Left renal cortex interstitium (tissue), 4 donors: ENCODE data around the gene ACSL1. TPM values are rescaled to one million over a fixed set of nuclear protein-coding genes. Genes with fewer than 3 reads are reported as not detected.
"Not testable (repeated sequence)": the region's sequence is repeated elsewhere in the genome, so short reads cannot be mapped to it uniquely, and the experiment has no call there.

Experiments used
- DNase-seq, 4 donors: peaks; one replicate each; pipeline ENCODE4 v3.0.0-alpha.2; 2013; ENCODE audit warnings: low read depth in 4 of 4, low spot score in 2 of 4, missing footprints in 1 of 4
- polyA plus RNA-seq, 4 donors: library from polyadenylated mRNA; unstranded; fragments of 120-200 nt; gene quantifications; one replicate each; pipeline ENCODE4 v1.2.1, GENCODE V29; 2013; ENCODE audit not compliant: insufficient read length in 4 of 4

Gene ACSL1
- polyA plus RNA-seq, 4 donors, result 46.7 to 77.5 (median 56.3) TPM

DNA sequence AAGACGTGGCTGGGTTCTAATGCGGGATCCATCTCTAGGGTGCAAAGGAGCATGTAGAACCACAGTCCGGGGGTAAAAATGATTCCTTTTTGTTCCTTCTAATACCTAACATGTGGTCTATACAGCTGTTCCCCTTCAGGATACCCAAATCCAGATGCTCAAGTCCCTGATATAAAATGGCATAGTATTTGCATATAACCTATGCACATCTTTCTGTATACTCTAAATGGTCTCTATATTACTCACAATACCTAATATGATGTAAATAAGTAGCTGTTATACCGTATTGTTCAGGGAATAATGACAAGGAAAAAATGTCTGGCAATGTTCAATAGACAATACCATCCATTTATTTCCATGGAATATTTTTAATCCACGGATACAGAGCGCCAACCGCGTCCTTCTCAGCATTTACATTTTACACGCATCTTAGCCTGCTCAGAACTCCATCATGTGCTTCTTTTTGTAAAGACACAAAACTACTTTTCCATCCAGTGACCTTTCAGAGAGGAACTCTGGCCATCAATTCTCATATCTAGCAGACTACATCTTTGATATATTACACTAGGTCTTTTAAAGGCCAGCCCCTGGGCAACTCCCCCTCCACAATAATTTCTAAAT is 31.9 kb downstream of the ACSL1 start:
- no peak for DNase-seq

DNA sequence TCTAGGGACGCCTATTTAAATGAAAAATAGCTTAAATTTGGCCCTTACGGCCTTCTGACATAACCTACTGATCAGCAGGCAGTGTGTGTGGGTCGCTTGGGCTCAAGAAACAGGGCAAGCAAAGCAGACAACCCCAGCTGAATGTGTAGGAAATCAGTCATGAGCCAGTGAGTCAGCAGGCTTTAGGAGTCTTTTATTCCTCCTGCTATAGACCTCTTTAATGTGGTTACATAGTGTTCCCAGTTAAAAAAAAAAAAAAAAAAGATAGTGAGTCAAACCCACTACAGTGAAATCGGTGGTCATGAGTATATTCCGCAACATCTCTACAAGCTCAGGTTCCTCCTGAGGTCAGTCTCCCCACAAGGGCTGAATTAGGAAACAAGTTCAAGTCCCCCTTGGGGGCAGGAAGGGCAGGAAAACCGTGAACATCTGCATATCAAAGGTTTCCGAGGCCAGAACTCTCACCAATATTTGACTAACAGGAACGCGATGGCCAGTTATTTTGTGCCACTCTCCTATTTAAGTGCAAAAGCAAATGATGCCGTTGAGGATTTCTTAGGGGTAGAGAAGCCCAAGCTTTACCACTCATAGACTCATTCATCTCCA is 32.7 kb downstream of the ACSL1 start:
- DNase-seq, result no peak

DNA sequence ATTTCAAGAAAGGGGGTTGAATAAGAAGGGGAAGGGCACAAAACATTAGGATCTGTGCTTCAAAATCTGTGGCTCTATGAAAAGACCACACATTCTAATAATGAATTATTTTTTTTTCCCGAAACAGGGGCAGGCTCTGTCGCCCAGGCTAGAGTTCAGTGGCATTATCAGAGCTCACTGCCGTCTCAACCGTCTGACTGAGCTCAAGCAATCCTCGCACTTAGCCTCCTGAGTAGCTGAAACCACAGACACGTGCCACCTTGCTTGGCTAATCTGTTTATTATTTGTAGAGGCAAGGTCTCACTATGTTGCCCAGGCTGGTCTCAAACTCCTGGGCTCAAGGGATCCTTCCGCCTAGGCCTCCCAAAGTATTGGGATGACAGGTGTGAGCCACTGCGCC is 33.4 kb downstream of the ACSL1 start:
- no peak for DNase-seq

DNA sequence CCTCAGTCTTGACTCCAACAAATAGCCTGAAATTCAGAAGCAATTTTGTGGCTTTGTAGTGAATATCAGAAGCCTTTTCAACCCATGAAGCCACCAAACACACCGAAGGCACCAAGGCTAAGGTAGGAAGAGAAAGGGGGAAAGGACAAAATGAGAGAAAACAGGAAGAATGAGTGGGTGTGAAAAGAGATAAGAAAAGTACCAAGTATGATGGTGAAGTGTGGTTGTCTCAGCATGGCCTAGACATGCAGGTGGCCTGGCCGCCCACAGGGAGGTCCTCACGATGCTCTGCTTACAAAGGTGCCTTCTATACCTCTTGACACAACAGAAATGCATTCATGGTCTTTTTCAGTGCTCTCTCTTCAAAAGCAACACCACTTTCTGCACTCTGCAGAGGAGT is 34.9 kb downstream of the ACSL1 start:
- DNase-seq, result no peak

DNA sequence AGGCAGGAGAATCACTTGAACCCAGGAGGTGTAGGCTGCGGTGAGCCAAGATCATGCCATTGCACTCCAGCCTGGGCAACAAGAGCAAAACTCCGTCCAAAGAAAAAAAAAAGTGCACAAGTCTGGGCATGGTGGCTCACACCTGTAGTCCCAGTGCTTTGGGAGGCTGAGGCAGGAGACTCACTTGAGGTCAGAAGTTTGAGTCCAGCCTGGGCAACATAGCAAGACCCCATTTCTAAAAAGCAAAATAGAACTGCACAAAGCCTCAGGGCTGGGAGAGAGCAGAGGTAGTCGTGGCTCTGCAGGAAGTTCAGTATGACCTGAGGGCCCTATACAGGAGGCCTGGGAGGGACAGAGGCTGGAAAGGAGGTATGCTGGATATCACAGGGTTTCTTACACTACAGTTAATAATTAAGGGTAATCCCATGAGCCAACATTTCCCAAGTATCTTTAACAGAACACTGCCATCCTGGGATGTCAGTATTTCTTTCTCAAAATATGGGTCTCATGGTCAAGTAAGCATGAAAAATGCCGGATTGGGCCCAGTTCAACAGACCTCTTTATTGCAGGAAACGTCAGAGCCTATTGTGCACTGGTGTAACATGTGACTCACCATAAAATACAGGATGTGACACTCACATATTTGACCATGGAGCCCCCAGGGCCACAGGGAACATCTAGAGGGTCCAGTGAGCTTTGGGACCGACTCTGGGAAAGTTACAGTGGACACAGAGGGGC is 37.8 kb downstream of the ACSL1 start:
- DNase-seq, result no peak

DNA sequence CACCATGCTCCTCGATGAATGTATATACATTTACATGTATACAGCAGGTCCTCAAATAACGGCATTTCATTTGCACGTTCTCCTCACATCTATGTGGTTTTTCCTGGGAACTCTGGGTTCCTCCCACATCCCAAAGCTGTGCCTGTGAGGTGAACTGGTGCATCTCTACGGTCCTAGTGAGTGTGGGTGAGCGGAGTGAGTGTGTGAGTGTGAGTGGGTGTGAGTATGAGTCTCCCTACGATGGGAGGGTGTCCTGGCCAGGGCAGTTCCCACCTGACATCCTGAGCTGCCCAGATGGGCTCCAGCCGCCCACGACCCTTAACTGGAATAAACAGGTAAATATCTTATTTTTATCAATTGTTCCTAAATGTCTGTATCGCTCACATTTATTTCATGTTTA is 40.0 kb downstream of the ACSL1 start:
- DNase-seq, result no peak

DNA sequence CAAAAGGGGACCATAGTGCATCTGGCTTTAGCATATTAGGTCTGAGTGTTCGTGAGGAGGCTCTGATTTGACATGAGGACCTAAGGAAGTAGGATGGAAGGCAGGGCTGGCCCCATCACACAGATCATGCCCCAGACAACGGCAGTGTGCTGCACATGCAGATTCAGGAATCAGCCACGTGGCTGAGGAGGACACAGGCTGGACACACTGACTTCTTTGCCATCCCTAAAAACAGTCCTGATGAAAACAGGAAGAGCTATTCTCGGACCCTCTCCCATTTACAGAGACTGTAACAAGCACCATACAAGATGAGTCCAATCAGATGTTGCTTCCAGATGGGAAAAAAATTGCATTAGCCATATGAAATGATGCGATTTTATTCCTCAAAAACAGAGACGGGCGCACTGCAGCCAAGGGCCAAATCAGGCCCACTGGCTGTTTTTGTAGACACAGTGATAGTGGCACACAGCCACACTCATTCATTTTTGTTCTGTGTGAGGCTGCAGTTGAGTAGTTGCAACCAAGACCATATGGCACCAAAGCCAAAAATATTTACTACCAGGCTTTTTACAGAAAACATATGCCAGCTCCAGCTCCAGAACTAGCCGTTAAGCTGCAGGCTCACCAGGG is 41.0 kb downstream of the ACSL1 start:
- DNase-seq, result no peak

DNA sequence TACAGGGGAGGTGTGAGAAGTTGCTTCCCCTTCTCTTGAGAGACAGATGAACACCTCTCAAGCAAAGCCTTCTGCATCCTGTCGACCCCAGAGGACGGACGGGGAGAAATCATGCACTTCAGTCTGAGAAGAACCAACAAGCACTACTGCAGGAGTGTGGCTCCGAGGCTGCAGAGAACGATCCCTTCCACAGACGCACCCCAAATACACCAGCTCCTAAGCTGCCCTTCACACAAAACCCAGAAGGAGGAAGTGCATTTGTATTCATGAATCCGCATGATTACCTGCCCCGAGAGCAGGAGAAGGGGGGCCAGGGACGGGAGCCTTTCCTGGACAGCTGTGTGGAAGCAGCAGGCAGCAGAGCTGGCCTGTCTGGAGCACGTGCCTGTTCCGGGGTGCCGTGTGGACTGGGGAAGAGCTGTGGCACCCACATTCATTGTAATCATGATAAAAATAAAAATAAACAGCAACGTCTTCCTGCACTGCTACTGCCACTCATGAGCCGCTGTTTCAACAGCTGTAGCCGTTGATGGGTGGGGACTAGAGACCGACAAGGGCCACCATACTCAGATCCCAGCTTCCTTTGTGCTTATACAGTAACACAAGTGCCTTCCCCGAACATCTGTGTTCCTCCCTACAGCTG is 42.9 kb downstream of the ACSL1 start:
- DNase-seq, result no peak

DNA sequence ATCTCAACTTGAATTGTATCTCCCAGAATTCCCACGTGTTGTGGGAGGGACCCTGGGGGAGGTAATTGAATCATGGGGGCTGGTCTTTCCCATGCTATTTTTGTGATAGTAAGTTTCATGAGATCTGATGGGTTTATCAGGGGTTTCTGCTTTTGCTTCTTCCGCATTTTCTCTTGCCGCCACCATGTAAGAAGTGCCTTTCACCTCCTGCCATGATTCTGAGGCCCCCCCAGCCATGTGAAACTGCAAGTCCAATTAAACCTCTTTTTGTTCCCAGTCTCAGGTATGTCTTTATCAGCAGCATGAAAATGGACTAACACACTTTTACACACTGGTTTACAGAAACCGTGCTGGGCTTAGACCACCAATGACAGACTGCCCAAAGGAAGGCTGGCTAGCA is 46.6 kb downstream of the ACSL1 start:
- DNase-seq, result not testable (repeated sequence)

DNA sequence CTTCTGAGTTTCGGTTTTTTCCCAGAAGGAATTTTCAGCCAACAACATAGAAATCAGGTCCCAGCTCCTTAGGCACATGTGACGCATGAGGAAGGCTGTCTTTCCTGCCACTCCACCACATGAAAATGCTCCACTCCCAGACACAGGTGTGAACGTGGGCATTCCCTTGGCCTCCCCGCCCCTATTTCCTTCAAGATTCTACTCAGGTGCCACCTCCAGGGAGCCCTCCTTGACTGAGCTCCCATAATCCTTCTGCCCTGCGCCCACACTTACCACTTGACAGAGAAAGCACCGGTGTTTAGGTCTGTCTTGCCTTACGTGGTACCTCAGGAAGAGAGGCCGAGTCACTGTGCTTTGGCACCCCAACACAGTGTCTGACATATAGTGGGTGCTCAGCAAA is 47.4 kb downstream of the ACSL1 start:
- DNase-seq, result no peak

DNA sequence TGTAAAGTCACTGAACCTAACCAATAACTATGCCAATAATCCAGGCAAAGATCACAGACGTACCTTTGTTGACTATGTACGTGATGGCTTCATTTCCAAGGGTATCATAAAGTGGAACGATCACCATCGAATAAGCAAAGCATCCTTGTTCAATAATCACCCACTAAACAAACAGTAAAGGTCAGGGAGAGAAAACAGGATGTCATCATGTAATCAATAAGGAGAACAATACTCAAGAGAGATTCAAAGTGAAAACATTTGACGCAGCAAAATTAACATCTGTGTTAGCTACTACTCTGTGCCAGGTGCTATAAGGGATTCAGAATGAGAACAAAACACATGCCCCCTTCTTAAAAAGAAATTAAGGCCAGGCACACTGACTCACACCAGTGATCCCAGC is 48.9 kb downstream of the ACSL1 start:
- DNase-seq, result no peak

DNA sequence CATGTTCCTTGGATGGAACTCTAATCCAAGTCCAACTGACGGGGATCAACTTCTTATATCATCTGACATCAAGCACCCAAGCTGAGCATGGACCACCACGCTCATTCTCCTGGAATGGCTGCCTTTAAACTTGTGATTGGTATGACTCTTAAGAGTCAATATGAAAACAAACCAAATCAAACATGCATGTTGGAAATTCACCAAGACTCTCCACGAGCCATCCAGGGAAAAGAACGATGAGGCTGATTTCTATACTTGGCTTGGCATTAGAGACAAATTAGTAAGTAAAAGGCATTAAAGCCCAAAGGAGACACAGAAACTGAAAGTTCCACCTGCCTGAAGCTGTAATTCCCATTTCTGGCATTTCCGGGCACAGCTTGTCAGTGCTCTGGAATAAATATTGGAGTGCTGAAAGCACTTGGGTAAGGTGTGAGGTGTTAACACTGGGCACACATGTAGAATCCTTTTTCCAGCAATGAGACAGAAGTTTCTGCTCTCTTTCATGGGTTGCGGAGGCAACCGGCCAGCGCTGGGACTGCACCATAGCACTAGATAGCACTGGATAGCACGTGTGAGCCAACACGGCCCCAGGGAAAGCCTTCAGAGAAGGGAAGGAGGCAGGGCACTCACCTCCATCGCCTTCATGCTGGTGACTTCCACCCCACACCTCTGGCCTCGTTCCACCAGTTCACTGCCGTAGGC is 49.8 kb downstream of the ACSL1 start:
- no peak for DNase-seq

DNA sequence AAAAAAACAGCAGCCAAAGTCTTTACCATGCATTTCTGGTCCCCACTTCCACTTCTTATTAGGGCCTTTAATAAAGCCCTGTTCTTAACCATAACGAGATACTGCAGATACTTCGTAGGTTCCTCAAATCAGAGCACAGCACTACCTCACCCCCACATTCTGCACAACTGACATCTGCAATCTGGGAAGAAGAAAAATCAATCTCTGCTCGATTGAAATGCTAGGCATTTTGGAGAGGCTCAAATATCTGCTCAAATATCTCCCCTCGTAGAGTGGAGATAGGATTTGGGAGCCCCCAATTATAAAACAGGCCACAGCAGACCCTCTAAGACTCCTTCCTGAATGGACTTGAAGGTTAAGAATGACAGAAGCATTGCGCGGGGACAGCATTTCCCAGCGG is 51.6 kb downstream of the ACSL1 start:
- no peak for DNase-seq

DNA sequence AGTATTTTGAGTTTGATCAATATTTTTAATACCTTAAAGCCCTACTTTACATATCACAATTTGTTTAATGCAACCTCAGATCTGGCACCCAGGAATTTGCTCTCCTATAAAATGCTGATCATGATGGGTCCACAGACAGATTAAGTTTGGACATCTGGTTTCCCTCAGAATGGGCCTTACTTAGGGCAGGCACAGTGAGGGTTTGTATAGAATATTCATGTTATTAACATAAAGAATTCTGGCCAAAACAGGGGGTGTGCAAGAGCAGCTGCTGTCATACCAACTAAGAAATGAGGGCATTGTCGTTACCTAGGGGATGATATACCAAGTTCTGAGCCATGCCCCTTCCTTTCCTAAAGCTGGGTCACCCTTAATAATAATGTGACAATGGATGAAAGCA is 54.4 kb downstream of the ACSL1 start:
- no peak for DNase-seq

DNA sequence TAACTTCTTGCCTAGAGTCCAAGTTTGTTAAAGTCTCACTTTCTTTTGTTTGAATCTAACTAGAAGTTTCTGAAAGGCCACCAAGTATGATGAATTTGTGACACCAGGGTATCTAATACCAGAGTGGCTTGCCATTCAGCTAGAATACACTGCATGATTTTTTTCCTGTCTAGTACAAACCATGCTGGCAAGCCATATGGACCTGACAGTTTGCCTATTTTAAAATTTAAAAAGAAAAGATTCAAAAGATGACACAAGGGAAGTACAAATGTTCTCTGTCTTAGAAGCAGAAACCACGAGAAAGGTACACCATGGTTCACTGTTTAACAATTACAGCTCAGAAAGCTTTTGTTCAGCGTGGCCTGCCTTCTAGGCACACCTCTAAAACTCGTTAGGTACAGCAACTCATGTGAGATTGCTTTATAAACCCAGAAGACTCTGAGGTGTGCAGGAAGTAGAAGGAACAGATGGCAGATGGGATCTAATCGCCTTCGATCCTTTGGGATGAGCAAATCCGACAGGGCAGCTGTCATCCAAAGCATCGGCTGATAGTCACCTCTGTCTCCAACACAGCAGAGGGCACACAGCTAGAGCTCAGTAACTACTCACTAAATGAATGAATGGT is 56.5 kb downstream of the ACSL1 start:
- no peak for DNase-seq

DNA sequence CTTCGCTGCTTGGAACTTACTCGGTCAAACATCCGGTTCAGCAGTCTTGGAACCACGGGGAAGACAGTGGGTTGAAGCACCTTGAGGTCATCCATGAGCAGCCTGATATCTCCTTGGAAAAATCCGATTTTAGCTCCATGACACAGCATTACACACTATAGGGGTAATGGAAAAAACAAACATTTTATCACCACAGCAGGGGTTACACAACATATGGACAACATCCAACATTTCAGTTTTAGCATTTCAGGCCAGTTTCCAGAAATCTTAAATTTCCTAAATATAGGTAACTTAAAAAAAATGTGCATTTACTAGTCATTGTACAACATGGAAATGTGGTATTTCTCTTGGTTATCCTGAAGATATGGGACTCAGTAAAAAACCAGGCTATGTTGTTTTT is 57.5 kb downstream of the ACSL1 start:
- DNase-seq, result no peak

DNA sequence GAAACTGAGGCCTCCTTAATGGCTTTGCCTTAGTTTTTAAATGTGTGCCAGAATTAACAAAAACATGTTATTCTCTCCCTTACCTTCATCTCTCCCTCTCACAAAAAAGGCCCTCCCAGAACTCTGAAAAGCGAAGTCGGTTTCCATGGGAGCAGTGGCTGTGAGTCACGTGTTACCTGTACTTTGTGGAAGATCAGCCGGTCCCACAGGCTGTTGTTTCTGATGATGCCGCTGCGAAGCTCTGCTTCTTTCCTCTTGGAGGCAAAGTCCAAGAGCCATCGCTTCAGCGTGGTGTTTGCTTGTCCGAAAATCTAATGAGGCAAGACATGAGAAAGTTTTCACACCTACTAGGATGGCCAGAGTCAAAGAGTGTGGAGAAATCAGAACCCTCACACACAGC is 59.3 kb downstream of the ACSL1 start:
- DNase-seq, result no peak

DNA sequence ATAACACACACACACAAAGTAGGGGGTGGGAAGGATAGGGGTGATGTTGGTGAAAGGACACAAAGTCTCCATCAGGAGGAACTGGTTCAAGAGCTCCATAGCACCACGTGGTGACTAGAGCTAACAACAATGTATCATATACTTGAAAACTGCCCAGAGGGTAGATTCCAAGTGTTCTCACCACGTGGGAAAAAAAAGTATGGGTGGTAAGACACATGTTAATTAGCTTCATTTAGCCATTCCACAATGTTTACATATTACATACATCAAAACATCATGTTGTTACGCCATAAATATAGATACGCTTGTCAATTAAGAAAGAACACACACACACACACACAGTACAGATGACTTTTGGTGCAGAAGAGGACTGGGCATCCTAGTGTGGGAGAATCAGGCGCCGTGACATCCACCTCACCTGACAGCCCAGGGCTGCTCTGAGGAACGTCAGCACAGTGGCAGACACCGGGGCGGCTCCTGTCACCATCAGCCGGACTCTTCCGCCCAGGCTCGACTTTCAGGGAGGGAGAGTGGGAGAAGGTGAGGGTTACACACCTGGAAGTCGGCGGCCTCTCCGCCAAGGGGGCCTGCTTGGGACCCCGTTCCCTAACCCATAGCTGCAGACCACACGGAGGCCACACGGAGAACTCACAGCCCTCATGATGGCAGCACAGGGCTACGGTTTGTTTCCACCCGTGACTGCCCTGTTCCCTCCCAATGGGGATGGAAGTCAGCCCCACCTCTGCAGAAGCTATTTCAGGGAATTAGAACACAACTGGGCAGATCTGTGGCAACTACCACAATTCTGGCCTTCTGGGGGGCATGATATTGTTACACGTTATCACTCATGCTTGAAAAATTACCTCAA is 60.1 kb downstream of the ACSL1 start:
- no peak for DNase-seq

DNA sequence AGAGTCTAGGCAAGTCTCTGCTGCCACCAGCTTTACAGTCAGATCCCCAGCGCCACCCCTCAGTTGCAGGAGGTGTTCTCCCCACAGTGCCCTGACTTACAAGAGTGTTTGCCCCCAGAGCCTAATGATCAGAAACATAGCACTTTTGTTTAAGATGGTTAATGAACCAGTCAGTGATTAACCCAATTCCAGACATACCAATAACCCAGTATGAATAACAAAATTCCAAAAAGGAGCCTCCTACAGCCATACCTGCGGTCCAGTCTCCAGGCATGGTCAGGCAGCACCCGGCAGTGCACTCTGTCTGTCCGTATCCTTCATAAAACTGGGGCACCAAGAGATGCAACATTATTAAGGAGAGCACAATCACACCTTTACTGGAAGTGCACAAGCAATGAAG is 61.2 kb downstream of the ACSL1 start:
- no peak for DNase-seq
